NCI-H345 treated with DMSO at 0.1 percent for 48 hours (cell line): ENCODE measurements around the gene FGFR2.
"Not testable (repeated sequence)": the region's sequence is repeated elsewhere in the genome, so short reads cannot be mapped to it uniquely, and the experiment has no call there.

Source experiments
- DNase-seq: peaks from one replicate; lab custom pipeline; 2025; ENCODE audit not compliant: unreplicated experiment; lab: John Stamatoyannopoulos, UW

Gene FGFR2

DNA sequence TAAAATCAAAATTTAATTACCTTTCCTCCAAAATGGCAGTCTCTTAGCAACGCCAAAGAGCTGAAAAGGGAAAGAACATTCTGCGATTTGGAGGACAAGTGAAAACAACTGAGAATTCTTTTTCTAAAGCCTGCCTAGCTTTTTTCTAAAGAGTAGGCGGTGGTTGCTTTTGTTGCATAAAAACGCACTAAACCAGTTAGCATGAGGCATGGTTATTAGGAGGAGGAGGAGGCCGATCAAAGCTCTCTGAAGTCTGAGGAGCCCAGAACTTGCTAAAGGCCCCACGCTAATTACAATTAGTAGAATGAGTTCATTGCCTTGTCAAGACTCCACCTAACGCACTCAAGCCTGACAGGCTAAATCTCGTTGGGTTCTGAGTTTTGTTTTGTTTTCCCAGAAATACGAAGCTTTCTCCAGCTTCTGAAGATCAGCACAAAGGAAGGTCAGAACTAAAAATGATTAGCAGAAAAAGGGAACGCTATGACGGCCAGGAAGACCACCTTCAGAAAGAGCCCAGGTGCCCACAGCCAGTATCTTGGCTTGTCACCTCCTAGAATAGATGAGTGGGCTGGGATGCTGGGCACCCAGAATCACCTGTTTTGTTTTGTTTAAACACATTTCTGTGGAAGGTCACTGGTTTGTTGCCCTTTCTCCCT is 72.0 kb downstream of the FGFR2 start:
- DNase-seq: no peak

GRCh38 chr10:121525251-121526134 is 72.8 kb downstream of the FGFR2 start:
- DNase-seq: no peak

DNA sequence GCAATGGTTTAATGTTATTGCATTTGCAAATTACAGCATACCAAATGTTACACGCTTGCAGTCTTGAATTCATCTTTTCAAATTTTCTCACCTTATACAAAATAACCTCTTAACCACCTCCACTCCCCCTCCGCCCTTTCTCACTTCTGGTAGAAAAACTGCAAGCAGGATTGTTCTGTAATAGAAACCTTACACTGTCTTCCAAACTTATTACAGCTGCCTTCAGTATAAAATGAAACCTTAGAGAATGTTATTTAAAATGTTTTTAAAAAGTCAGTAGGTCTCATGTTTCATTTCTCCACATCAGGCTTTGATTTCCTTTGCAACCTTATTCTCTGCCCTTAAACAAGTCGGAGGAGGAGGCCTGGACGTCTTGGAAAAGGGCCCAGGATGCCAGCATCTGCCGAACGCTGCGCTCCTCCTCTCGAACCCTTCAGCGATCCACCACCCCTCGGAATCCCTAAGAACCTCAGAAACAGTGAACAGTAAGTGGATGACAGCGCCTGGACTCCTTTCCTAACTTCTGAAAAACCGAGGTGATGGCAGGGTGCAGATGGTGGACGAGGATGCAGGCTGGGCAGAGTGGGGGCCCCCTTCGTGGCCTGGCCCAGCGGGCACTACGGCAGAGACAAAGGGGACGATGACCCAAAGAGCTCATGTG is 74.0 kb downstream of the FGFR2 start:
- no peak for DNase-seq

DNA sequence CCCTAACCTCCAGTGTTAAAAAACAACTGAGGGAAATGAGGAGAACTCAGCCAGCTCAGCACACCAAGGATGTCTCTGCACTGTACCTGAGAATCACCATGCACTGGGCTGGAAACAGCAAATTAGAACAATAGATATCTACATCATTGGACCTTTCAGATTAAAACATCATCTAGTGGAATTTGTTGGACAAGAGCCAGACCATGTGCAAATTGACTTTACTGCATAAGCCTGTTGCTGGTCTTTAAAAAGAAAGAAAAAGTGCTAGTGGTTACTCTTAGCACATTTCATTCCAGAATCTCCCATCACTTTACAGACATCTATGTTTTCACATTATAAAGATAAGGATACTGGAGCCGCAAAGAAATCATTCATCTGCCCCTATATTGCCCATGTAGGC is 75.4 kb downstream of the FGFR2 start:
- DNase-seq: no peak

- no peak for DNase-seq
Measured at GRCh38 chr10:121521794-121522556, 76.3 kb downstream of the FGFR2 start.

DNA sequence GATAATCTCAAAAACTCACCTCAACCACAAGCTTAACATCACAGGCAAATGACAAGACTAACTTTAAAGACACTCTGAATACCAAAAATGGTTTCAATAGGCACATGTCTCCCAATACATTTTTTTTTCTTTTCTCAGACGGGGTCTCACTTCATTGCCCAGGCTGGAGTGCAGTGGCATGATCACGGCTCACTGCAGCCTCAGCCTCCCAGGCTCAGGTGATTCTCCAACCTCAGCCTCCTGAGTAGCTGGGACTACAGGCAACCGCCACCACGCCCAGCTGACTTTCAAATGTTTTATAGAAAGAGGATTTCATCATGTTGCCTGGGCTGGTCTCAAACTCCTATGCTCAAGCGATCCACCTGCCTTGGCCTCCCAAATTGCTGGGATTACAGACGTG is 77.7 kb downstream of the FGFR2 start:
- DNase-seq: not testable (repeated sequence)

GRCh38 chr10:121519901-121520493 is 78.2 kb downstream of the FGFR2 start:
- DNase-seq: no peak

DNA sequence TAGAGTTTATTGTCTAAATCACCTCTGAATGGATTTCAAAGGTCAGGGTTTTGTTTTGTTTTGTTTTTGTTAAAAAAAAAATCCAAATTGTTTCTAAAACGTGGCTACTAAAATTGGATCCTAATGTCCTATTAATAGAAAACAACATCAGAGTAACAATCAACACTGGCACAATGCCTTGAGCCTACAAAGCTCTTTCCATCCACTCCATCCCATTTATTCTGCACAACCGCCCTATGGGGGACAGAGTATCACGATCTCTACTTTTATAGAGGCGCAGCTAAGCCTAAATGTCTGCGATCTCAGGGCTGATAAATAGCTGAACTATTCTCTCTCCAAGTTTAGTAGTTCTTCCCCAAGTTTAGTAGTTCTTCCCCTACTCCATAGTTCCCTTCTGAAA is 78.8 kb downstream of the FGFR2 start:
- DNase-seq: no peak

DNA sequence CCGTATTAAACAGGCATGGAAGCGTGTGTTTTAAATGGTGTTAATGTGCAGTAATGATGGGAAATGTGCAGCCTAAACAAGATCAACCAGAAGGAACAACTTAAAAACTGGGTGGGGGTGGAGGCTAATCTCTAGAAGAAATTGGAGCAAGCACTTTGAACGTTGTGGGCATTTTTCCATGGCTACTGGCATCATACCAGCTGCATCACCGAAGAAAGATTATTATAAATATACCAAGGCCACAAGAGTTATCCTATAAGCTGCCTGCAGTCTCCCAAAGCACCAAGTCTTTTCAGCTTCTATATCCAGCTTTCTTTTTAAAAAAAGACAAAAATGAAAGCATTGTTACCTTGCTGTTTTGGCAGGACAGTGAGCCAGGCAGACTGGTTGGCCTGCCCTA is 79.9 kb downstream of the FGFR2 start:
- DNase-seq: no peak

DNA sequence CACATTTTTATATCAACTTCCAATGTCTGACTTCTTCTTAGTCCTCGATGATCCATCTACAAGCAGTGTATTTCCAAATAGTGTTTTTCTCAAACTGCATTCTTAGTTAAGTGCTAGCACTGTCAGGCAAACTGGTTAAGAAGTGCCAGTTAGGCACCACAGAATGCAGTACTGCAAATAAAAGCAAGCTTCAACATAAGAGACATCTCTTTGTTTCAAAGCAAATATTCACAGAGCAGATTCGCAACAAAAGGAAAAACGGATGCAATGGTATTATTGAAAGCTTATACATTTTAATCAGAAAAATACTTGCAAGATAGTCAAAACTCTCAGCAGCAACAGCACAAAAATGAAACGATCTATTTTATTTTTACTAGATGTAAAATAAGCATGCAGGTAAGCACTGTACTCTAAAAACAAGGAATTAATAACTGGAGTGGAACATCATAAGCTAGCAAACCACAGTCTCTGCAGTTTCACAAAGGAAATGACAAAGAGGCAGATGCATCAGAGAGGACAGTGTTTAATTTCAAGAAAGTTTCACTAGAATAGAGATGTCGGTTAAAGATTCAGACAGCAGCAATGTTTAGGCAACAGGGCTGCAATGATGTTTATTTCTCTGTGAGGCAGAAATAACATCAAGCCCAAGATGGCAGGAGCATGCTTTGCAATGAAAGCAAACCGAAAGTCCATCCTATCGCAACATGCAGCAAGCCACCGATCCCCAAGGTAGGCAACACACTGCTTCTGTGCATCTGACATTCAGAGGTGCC is 82.0 kb downstream of the FGFR2 start:
- no peak for DNase-seq

GRCh38 chr10:121514141-121514865 is 83.9 kb downstream of the FGFR2 start:
- DNase-seq: no peak

GRCh38 chr10:121511943-121512342 is 86.3 kb downstream of the FGFR2 start:
- no peak for DNase-seq

DNA sequence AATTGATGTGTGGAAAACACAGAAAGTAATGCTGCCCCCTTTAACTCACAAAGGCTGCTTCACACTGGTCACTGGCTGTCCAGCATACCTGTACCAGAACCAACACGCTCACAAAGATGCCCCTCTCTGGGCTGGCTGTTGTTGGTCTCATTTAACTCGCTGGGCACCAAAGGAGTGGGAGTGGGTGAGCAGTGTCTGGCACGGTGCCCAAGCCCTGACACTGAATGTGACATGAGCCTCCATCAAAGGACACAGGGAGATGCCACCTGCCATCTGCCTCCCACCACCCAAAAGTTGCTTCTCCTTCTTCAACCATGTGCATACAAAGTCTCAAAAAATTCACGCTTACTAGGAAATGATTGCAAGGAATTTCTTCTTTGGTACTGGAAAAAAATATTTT is 86.8 kb downstream of the FGFR2 start:
- no peak for DNase-seq

DNA sequence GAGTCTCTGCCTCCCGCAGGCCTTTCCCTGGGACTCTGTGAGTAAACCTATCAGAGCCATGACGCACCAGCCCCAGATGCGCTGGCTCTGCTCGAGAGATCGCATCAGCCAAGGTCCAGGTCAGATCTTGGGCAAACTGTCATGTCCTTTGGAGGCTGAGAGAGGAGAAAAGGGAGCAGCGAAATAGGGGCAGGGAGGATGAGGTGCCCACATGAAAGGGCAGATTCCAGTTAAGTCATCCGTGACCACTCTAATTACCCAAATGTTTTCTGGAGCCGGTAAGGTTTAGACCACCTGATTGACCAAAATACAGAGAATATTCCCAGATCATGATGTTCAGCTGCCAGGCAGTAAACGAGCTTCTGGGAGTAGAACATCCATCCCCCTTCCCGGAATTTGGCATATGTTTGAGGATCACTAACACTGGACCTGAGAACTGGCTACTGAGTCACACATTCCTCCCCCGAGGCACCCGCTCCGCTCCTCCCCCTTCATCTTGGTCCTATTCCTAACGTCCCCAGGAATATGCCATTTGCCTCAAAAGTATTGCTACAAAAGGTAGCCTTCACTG is 88.0 kb downstream of the FGFR2 start:
- no peak for DNase-seq

DNA sequence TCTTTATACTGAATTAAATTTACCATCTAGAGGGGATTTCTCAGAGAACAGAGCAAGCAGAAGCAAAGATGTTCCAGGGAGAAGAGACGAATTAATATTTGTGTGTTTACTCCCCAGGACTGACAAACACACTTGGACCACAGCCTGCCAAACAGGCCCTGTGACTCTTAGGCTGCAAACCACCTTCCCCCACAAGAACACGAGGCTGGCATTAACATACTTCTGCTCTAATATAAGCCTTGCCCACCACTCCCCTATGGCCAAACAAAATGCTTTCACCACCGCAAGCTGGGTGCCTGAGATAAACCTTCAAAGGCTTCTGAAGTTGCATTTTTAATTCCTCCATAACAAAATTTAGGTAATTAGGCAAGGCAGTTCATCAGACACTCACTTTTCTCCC is 88.4 kb downstream of the FGFR2 start:
- DNase-seq: no peak

DNA sequence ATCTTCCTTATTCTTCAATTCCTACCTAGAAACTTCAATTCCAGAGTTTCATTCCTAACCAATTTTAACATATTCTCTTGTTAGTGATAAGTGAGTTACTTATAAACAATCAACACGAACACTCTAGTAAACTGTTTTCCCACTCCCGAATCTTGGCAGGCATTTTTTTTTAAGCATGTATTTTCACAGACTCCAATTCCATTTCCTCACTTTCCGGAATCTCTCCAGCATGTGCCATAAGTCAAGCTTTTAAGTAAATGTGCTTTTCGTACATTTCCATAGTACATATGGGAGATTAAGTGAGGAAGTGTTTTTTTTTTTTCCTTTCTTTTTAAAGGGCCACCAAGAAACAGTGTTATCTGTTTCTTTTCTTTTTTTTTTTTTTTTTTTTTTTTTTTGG is 89.1 kb downstream of the FGFR2 start:
- no peak for DNase-seq

DNA sequence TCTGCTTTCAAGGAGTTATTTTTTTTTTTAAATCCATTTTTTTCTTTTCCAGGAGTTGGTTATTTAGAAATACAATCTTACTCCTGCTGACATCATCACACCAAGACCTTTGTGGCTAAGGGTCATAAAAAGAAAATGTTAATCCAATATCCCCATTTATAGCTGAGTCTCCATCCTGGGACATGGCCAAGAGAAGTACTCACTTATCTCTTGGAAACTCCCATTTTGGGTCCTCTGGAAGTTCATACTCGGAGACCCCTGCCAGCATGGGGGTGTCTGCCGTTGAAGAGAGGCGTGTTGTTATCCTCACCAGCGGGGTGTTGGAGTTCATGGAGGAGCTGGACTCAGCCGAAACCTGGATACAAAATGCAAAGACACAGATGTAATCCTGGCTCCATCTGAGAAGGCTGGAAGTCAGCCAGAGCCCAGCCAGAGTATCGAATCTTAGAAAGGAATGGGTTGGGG is 94.6 kb downstream of the FGFR2 start:
- DNase-seq: no peak

DNA sequence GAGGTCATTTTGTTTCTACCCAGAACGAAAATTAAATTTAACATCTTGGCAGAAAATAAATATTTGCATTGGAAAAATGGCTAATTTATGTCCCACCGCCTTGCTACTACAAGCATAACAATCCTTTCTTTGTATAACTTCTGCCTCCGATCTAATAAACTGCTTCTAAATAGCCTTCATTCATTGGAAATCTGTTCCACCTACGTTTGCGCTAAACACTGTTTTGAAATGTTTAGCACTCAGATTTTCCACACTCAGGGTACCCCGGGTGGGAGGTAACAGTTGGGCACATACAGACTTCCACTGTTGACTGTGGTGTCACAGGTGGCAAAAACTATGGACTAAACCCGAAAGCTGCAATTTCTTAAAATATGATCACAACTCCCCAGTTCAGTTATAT is 96.4 kb downstream of the FGFR2 start:
- no peak for DNase-seq

DNA sequence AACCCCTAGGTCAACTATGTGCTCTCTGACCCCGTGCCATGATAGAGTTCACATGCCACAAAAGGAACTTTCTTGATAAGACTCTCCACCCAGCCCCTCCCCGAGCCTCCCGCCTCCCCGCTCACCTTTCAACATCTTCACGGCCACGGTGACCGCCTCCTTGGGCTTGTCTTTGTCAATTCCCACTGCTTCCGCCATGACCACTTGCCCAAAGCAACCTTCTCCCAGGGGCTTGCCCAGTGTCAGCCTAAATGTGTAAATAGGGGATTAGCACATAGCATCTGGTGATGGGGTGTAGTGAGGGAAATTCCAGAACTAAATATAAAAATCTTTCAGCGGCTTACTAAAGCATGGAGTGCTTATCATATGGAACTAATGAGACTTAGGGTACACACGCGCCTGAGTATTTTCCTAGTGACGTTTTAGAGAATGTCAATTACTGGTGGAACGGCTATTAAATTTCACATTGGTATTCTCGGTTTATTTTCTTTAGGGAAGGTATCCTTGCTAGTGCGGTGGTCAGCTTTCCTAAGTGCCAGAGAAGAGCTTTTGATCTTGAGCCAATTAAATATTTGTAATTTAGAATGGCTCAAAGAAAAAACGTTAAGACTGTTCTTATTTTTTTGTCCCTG is 97.4 kb downstream of the FGFR2 start:
- no peak for DNase-seq
